Fibroblast of peridontal ligament (primary cell): Measurements from ENCODE around the gene TEKT3.

Source experiments
- DNase-seq: peaks from one replicate; pipeline ENCODE4 v3.0.0-alpha.2; 2010; ENCODE audit errors: extremely low read depth

Gene TEKT3

DNA sequence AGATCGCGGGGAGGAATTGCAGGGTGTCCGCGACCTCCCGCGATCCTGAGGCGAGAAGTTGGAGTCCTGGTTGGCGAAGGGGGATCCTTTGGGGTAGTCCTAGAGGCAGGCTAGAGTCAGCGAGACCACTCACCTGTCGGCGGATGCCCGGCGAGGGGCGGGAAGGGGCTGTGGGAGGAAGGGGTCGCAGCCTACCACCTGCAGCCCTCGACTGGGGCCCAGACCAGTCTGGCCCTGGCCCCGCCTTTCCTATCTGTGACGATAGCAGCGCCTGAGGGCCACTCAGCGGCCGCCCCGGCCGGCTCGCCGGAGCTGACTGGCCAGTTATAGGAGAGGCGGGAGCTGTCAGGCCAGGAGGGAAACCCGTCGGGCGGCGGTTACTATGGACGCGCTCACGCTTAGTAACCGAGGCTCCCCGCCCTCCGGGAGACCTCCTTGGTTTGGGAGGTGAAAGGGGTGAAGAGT, at the start of gene TEKT3:
TEKT3 (minus strand) TSS at position 213 of the 465 bp plus-strand sequence. CDS start 10,012 bp downstream, outside the sequence.
- peak; percentile 56 for DNase-seq

DNA sequence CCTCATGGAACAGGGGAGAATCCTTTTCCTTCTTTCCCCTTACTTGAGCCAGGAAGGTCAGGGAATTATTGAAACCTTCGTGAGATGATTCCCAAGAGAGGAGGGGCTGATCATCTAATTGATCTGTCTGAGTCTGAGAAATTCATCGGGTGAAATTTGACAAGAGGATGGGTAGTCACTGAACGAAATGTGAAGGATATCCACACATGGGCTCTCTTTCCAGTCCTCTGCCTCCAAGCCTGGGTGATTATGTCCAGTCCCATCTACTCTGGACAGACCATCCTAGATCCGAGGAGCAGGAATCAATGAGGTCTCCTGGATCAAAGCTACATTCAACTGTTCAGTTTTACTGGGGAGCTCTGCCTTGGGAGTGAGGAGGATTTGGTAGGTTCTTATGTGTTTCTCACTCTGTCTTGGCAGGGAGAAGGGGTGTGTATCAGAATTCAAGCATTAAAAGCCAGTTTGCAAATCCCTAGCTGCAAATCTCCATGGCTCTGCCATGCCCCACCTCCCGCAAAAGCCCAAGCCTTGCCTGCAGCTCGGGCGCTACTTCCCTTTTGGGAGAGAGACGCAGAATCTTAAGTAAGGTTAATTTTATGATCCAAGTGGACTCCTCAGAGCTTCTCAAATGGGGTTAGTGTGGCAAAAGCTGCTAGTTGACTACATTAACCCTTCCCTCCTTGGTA, 47.1 kb upstream of the TEKT3 start:
- DNase-seq, result no peak

DNA sequence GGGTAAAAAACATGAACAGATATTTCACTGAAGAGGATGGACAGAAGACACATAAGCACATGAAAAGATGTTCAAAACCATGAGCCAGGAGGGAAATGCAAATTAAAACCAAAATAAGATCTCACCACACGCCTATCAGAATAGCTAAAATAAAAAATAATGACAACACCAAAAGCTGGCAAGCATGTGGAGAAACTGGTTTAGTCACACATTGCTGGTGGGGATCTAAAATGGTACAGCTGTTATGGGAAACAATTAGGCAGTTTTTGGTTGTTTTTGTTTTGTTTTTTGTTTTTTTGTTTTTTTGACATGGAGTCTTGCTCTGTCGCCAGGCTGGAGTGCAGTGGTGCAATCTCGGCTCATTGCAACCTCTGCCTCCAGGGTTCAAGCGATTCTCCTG, 44.7 kb upstream of the TEKT3 start:
- DNase-seq, result no peak

DNA sequence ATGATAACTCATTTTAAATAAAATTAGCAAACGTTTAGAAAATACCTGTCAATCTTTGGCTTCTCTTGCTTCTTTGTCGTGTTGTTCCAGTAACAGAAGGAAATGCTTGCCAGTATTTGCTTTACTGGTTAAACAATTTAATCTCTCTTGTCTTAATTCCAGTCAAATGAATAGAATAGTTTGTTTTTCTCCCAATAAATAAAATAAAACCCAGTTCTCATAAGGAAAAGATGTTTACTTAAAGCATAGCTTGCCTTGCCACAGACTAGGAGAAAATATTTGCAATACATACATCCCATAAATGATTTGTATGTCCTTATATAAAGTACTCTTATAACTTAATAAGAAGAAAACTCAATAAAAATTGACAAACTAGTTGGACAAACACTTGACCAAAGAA, 43.9 kb upstream of the TEKT3 start:
- DNase-seq, result no peak

DNA sequence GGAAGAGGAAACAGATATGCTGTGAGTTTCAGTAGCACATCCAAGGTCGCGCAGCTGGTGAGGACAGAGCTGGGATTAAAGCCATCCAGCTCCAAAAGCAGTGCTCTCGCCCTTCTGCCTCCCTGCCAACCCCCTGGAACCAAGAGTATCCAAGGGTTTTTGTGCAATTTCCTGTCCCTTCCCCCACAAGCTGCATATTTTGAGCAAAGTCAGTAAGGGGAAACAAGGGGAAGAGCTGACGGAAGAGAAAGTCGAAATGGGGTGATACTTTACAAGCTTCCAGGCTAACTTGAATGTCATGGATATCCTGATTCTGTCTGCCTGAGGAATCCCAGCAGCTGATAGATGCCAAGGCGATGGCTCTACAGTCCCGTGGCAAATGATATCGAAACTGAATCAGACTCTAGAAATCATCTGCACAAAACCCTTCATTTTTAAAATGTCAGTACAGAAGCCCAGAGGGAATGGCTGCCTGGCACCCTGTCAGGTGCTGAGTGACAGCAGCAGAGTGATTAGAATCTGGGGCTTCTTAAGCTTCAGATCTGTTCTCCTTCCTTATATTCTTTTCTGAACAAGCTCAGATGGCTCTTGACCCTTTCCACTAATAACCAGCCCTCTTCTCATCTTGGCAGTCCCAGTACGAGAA, 42.9 kb upstream of the TEKT3 start:
- peak; percentile 37 for DNase-seq

DNA sequence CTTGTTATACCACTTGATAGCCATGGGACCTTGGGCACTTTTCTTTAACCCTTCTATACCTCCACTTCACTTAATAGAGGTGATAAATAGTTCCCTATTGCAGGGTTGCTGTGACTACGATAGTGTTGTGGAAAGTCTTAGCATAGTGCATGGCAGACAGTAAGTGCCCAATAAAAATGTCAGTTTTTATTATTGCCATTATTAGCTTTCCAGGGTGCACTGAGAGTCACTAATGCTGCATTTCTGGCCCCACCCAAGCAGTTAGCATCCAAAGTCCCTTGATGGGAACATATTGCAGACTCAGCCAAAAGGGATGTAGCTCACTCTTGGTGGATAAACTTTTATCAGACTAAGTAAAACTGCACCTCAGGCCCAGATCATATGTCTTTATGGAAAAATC, 41.5 kb upstream of the TEKT3 start:
- DNase-seq, result no peak

DNA sequence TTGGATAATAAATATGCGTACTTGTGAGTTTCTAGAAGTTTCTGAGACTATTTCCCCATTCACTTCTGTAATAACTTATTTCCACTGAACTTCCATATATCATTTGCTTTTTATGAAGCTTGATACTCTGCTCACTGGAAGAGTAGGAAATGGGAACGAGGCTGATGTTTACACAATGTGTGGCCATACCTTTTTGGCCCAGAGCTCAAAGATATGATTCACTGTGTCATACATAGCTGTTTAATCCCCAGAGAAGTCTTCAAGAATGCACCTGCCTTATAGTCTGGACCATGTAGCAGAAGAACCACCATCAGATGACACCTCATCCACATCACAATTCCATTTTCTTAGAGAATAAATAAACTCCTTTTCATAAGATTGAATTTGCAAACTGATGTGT, 40.3 kb upstream of the TEKT3 start:
- DNase-seq, result no peak

DNA sequence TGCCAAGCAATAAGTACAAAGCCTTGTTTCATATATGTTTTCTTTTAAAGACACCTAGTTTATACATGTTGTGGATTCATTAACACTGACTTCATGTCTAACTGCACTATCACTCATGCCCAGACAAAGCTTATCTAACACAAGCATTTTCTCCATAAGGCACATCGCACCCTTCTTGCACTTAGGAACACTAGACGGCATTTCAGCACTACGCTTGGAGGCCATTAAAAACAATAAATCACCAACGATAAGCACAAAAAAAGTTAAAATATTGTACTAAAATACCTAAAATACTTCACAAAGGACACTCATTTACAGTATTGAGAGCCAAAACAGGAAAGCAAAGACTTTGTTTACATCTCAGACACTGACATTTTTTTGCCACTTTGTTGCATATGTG, 39.0 kb upstream of the TEKT3 start:
- DNase-seq, result no peak

DNA sequence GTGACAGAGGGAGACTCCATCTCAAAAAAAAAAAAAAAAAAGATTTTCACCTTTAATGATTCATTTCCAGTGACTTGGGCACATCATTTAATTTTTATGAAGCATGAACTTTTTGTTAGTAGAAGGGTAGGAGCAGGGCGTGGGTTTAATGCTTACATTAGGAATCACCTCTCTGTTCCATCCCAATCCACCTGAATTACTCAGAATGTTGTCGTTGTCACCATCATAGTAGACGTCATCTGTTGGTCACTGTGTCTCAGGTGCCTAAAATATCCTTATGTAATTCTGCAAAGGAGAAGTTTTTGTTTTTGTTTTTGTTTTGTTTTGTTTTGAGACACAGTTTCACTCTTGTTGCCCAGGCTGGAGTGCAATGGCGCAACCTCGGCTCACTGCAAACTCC, 38.3 kb upstream of the TEKT3 start:
- no peak for DNase-seq

DNA sequence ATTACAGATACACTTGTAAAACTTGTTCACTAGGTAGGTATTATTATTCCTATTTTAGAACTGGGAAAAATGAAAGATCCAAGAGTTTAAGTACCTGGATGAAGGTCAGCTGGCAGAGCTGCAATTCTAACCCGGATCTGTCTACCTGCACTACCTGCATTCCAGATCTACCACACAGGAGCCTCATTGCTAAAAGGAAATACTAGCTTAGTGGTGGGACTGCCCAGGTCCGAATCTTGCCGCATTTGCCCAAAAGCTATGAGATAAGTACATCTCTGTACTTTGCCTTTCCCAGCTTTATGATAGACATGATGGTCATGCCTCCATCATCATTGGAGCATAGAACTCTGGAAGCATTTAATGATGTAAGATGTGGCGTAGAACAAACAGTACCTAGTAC, 36.8 kb upstream of the TEKT3 start:
- no peak for DNase-seq

DNA sequence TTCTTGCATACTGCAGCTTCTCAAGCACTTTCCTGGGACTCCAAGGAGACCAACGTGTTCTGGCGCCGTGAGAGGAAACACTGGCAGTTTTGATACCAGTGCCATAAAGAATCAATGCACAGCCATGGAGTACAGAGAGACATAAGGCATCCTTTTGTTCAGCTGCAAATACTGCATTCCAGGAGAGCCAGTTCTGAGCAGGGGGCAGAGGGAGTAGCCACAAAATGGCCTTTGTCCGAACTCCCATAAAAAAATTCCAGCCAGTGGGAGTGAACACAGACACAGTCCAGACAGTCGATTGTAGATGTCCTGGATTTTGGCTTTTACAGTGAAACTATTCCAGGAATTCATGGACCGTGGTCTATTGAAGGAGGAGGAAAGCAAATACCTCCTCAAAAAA, 36.2 kb upstream of the TEKT3 start:
- peak; percentile 53 for DNase-seq

DNA sequence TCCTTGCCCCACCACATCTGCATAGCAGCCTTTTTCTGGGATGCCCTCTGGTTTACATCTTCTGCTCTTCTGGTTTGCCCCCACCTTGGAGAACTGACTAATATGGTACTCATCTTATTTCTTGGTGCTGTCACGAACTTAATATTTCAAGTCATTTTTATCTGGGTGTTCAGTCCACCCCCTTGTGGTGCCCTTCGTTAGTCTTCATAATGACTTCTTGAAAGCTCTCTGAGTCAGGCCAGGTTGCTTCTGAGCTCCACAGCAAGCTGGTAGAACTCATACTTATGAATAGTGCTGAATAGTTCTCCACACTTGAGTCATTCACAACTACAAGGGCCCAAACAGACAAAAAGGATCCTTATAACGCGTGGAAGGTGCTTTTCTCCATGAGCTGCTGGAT, 35.8 kb upstream of the TEKT3 start:
- peak; percentile 72 for DNase-seq

DNA sequence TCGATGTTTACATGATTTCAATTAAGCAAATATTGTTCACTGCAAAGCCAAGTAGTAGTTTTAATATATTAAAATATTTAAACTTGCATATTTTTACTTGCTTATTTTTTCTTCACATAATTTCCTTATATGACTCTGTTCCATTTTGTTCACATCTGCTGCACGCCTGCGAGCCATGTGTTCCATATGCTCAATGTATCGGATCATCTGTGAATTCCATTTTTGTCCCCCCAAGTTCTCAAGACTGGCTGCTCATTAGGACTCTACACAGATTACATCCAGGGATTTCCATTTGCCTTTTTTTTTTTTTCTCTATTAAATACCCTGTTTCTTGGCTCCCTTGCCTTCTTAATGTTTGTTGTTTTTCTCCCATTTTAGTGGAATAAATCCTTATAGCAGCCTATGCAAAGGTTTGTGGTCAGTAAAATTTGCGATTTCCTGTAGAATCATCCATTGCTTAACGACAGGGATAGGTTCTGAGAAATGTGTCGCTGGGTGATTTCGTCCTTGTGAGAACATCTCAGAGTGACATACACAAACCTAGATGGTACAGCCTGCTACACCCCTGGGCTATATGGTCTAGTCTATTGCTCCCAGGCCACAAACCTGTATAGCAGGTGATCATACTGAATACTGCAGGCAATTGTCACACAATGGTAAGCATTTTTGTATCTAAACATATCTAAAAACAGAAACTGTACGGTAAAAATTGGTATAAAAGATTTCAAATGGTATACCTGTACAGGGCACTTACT, 30.2 kb upstream of the TEKT3 start:
- no peak for DNase-seq

DNA sequence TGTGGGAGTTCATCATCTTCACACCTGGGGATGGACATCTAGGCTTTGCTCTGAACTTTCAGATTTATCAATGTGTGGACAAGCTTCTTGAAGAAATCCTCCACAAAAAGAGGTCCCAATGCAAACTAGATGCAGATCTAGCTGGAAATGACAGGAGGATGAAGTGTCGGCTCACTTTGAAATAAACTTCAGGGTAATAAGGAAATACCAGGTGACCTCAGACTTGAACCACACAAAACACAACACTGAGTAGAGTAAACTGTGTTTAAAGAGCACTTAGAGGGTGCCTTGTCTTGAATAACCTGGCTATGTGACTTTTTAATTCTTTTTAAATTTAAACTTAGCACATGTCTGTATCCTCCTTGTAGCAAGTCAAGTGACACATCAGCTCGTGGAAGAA, 27.2 kb upstream of the TEKT3 start:
- DNase-seq, result no peak

DNA sequence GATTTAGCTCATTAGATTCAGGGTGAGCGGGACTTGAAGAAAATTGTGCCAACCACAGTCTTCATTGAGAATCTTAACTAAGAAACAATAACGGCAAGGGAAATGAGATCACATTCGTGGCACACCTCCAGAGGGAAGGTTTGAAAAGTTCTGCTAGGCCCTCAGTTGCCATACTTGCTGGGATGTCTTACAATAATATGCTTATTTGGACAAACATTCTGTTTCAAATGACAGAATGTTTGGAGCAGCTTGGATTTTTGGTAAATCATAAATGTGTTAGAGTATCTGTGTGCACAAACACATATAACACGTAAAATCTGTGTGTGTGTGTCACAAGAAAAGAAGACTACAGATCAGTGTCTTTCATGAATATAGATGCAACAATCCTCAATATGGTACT, 24.6 kb upstream of the TEKT3 start:
- DNase-seq, result no peak

DNA sequence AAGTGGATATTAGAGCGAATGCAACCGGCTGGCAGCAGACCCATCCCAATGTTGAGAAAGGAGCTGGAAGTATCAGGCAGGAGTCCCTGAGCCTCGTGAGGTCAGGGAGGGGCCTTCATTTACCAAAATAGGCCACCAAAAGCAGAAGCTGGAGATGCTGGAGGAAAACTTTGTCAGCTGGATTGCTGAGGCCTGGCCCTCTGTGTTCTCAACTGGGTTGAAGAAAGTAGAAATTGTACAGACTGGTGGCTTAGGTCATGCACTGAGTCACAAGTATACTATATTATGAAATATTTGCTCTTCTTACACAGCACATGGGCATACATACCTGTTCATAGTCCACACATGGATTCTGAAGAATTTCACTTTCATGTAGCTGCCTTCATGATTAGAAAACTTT, 23.2 kb upstream of the TEKT3 start:
- DNase-seq, result no peak

DNA sequence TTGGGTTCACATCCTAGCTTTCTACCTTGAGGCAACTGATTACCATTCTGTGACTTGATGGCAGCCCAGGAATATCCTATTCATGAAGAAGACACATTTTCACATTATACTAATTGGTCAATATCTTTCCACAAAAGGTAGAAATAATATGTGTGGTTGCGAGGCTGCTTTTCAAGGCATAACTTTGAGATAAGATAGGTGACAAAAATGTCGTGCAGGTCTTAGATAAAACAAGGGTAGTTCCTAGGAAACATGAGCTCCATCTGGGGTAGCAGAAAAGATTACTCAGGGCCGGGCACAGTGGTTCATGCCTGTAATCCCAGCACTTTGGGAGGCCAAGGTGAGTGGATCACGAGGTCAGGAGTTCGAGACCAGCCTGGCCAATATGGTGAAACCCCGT, 22.3 kb upstream of the TEKT3 start:
- no peak for DNase-seq

DNA sequence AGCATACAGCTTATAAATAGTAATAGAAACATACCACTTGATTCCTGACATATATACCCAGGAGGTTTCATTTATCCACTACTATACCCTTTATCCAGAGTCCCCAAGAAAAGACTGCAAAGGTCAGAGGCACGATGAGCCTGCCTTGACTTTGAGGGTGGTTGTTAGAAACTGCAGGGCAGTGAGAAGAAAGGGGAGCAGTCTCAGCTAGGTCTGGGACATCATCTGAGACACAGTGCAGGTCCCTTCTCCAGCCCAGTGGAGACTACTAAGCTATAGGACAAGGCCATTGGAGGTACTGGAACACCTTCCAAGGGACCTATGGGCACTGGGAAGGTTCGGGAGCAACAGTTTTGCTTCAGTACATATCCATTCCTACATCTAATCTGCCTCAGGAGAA, 20.2 kb upstream of the TEKT3 start:
- no peak for DNase-seq

DNA sequence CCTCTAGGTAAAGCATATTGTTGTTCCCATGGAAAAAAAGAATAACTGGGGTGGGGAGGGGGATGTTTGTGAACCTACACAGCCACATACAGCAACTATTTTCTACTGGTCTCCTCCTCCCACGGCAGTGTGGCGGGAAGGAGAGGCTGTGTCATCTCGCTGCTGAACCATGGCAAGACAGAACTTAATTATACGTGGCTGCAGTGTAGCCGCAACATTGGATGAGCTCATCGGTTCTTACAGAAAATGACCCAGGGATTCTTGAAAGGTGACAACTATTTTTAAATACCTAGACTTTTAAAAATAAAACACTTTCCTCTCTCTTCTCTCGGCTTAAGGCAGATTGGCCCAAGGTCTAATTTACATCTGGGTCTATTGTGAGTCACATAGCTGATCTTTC, 19.8 kb upstream of the TEKT3 start:
- no peak for DNase-seq

DNA sequence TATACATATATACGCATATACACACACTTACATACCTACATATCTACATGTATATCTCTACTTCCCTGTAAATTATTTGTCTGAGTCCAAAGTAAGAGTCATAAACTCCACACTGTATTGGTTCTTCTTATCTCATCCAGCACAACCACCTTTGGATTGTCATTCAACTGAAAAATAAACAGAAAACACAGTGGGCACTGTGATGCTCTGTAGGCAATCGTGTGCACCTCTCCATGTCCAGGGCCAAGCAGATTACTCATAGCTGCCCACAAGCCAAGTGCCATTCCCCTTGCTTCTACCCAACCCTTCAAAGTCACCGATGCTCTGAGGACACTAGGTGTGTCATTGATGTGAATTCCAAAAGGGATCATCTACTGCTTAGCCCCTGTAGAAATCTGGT, 12.9 kb upstream of the TEKT3 start:
- no peak for DNase-seq

DNA sequence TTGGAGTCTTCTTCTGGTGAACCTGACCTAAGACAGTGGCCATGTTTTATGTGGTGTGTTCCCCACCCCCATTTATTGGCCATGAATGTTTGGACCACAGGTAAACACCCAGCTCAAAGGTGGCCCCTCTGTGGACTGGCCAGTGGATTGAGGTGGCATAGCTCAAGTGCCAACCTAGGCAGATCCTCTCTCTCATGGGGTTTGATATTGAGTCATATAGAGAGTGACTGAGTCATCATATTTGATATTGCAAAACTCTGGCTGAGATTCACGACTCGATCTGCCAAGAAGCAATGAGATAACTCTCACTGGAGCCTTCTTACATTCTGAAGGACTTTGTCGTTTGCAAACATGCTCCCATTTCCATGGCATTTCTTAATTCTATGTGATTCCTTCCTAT, 10.5 kb upstream of the TEKT3 start:
- peak; percentile 94 for DNase-seq

DNA sequence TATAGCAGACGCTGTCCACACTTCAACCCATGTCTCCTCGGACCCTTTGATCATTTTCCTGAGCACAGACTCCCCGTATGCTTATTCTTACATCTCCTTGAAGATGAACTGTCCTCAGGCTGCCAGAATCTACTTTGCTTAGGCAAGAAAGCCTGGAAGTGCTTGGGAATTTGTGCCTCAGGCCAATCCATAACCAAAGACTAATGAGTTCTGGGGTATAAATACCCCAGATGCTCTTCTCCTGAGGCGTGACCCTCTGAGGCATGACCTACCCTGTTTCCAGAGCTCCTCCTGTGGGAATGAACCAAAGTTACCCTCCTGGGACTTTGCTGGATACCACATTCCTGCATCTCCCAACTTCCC, 10.1 kb upstream of the TEKT3 start:
- no peak for DNase-seq
